Glomerular visceral epithelial cell (primary cell): ENCODE data around the gene PCYOX1L.

ENCODE experiments used
- DNase-seq: peaks from one replicate; pipeline ENCODE4 v3.0.0-alpha.2; 2016; ENCODE audit errors: extremely low spot score

Gene PCYOX1L, protein sequence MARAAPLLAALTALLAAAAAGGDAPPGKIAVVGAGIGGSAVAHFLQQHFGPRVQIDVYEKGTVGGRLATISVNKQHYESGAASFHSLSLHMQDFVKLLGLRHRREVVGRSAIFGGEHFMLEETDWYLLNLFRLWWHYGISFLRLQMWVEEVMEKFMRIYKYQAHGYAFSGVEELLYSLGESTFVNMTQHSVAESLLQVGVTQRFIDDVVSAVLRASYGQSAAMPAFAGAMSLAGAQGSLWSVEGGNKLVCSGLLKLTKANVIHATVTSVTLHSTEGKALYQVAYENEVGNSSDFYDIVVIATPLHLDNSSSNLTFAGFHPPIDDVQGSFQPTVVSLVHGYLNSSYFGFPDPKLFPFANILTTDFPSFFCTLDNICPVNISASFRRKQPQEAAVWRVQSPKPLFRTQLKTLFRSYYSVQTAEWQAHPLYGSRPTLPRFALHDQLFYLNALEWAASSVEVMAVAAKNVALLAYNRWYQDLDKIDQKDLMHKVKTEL

DNA sequence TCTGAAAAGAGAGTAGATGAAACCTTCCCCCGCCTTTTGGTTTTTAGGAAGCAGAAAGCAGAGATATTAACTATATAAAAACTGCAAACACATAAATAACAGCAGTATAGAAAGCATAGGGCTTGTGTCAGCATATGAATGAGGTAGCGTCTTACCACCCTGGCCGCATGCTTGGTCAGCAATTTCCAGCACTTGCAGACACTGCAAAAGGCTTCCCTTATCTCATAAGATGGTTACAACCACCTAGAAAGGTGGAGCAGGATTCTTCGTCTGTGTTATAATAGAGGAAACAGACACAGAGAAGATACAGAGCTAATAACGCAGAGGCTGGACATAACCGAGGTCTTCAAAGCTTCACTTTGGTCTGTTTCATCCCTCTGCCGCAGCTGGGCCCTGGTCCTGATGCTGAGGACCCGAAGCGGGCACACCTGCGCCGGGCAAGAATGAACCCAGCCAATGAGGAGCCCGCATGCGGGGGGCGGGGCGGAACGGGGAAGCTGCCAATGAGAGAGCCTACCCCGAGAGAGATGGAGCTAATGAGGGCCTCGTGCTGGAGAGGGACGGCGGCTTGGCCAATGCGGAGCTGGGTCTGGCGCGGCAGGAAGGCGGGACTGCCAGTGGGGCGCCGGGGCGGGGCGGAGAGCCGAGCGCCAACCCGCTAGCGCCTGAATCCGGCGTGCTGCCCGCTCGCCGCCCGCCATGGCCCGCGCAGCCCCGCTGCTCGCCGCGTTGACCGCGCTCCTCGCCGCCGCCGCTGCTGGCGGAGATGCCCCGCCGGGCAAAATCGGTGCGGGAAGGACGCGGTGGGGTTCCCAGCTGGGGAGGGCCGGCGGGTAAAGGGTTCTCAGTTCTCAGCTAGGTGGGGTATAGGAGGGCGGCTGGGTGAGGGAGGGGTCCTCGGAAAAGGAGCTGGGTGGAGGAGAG is at the start of gene PCYOX1L:
PCYOX1L (plus strand) TSS at position 677 of the 924 bp plus-strand sequence; CDS start at position 700, 23 bp downstream.
- DNase-seq: peak; percentile 97

DNA sequence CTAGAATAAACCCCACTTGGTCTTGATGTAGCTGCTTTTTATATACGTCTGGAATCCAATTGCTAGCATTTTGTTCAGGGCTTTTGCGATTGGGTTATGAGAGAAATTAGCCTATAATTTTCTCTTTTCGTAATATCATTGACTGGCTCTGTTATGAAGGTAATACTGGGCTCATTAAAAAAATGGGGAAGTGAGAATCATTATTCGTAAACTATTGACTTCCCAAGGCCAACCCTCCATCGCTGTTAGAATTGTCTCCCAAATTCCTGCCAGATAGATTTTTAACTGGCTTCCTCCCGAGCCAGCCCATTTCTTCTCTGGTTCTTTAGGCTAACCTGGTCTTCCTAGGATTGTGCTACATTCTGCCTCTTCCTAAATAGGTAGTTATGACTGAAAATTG is 48.5 kb upstream of the PCYOX1L start:
- DNase-seq: no peak

DNA sequence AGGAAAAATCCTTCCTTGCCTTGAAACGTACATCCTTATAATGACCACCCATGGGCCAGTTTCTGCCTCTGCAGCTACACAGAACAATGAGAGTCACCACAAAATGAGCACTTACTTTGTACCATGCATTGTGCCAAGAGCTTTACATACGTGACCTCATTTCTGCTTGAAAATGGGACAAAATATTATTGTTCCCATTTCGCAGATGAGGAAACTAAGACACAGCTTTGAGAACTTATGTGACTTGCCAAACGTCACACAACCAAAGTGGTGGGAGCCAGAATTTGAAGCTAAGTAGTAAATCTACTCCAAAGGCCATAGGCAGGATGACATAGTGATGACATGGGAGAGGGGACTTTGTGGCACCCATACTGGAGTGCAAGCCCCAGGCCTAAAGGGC is 47.4 kb upstream of the PCYOX1L start:
- no peak for DNase-seq

DNA sequence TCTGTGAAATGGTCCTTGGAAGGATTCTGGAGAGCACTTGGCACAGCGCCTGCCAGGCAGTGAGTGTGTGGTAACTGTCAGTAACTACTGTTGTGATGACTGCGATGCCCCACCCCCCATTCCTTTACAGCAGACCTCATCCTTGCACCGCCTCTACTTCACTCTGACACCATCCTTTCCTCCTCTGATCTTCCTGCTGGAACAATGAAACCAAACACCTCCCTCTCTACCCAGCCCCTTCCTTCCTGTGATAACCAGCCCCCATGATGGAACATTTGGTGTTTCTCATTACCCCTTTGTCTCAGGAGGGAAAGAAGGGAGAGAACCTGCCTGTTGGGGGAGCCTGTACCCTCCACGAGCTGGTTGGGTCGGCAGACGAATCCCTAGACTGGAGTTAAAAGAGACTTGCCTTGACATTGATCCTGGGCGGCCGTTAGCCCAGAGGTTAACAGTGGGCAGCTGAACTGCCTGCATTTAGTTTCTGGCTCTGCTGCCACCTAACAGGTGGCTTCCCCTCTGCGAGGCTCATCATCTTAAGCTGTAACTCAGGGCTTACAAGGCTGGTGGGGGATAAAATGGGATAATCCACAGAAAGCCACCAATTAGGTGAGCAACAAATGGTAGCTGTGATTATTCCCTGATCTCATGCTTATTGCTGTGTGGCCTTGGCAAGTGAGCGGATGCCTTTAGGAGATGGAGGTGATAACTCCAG is 46.7 kb upstream of the PCYOX1L start:
- DNase-seq: peak; percentile 45

DNA sequence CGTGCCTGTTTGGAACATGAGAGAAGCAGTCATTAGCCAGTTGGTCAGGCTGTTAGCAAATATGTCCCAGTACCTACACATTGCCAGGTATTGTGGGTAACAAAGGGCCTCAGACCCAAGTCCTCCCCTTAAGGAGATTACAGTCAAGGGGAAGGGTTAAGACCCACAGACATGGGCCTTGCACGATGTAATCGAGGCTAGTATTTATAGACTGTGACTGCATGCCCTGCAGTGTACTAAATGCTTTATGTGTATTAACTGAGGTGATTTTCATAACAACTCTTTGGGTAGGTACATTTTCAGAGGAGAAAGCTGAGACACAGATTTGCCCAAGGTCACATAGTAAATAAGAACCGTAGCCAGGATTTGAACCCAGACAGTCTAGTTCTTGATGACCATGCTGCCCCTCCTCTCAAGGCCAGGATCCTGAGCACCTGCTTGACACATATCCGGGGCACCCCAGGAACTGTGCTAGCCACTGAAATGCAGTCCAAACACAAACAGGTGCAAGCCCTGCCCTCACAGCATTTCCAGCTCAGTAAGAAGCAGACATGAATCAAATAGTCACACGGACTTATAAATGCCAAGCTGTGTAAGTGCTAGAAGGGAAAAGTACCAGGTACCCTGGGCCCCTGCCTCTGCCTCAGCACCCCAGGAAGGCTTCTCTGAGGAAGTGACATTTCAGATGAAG is 44.5 kb upstream of the PCYOX1L start:
- no peak for DNase-seq

DNA sequence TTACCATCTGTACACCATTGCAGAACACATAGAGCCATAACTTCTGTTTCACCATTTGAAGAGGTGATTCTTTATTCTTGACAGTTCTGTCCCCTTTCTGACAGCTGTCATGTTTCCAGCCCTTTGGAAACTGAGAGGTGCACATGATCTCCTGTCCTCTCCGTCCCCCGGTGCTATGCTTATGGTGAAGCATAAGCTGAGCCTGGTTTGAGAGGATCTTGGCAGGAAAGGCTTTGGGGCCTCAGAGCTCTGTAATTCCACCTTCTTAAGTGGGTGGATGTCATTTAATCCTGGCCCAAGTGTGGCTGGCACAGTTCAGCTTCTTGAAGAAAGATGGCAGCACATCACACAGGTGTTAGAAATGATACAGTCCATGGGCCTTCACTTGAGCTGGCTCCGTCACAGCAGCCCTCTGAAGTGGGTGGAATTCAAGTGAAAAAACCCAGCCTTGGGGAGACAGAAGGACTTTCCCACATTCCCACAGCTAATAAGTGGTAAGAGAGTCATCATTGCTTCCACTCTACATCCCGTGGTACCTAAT is 43.2 kb upstream of the PCYOX1L start:
- no peak for DNase-seq

DNA sequence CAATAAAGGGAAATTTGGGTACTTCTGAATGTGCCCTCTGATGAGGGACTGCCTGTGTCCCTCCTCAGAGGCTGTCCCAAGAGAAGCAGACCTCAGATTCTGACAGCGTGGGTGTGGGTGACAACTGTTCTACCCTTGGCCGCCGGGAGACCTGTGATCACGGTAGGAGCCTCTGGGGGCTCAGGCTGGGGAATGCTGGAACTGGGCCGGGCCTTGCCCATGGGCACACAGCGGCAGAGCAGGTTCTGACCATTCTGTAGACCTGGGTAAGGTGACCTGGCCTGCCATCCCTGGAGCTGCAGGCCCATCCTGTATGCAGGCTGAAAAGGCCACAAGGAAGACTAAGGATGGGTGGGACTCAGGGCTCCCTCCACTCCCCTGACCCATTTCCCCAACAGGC is 42.1 kb upstream of the PCYOX1L start:
- no peak for DNase-seq

DNA sequence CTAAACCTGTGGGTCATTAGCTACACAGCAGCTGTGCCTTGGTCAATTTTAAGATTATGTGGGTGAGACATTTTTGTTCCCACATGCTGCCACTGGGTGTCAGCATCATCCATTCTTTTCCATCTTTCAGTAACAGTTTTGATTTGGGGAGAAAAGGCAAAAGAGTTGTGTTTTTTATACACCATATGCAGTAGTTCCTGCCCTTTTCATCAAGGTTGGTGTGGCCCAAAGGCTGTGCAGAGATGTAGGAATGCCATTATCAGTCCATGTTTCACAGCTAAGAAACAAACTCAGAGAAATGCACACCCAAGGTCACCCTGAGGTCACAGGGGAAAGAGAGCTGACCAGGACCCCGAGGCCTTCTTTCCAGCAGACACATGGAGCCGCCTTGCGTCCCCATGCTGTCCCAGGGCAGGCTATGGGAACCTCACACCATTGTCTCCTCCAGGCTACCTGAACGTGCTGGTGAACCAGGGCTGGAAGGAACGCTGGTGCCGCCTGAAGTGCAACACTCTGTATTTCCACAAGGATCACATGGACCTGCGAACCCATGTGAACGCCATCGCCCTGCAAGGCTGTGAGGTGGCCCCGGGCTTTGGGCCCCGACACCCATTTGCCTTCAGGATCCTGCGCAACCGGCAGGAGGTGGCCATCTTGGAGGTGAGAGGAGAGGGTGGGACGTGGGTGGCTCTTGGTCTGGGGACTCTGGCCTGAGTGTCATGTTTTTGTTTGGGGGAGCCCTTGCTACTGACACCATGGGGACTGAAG is 40.4 kb upstream of the PCYOX1L start:
- peak; percentile 52 for DNase-seq

DNA sequence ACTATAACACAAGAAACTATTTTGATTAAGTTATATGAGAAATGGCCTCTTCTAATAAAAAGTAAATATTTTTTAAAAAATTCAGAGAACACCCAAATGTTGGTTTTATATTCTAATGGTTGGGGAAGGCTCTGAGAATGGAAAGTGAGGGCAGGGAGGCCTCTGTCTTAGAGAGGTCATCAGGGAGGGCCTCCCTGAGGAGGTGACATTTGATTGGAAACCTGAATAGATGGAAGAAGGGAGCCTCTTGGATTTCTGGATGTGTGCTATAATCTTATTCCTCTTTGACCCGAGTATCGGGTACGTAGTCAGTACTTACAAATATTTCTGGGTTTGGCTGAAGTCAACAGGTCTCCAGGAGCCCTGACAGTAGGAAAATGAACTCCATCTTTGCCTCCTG is 38.7 kb upstream of the PCYOX1L start:
- no peak for DNase-seq

DNA sequence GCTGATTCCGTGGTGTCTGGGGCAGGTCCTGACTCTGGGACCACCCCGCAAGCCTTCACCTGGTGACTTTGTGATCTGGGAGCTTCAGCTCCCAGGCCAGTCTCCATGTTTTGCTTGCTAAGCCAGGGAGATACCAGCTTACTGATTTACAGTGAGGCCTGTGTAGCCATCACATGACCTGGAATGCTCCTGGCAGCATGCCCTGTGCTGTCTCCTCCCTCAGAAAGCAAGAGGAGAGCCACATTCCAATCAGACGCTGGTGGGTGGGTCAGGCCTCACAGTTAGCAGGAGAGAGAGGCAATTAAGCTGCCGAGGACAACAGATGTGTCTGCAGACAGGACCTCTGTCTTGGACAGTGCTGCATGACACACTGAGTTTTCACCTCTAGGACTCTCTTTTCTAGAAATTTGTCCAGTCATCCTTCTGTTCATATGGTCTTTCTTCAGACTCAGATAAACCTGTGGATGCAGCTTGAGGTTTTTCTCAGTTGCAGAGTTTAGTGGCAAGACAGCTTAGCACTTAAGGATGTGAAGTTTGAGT is 37.0 kb upstream of the PCYOX1L start:
- DNase-seq: peak; percentile 98

DNA sequence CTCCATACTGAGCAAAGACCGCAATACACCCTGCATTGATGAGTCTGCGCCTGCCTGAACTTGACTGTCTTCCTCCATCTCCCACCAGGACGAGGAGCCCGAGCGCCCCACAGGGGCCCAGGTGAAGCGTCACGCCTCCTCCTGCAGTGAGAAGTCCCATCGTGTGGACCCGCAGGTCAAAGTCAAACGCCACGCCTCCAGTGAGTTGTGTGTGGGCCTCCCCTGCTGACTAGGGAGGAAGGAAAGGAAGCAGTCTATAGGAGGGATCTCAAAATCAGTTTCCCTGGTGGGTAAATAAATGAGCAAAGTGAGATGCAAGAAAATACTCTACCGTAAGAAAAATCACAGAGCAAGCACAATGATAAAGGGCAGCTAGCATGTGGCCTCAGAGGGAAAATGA is 35.3 kb upstream of the PCYOX1L start:
- DNase-seq: no peak

DNA sequence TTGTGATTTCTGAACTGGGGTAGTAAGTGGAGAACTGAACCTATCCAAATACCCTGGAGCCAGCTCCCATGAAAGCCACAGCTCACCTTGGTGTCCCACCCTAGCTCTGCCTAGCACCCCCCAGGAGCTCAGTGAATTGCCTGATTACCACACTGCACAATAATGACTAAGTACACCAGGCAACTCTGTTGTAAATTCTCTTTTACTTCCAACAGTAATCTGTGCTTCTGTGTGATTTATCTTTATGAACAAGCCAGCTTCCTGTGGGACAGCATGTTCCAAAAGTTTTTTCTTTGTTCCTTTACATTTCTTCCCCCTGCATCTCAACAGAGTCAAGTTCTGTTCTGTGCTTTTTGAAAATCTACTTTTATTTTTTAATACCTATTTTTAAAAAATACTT is 34.6 kb upstream of the PCYOX1L start:
- no peak for DNase-seq

DNA sequence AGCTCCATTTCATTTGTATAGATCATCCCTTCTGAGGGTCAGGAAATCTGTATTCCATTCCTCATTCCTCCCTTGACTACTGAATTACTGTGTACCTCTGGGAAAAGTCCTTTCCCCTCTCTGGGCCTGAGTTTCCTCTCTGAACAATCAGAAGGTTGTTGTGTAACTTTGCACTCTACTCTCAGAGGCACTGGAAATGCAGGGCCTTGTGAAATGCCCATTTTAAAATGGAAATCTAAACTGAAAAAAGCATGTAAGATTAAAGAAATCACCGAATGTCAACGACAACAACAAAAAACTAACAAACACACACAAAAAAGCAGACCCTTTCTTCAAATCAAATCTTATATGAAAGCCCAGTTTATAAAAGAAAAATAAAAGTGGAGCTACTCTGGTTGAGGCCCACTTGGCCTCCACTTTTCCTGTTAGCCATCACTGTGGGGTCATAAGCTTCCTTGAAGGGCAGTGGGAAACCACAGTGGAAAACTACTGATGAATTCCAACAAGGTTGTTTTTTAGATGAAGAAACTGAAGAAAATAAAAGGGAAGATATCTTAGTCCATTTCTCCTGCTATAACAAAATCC is 34.1 kb upstream of the PCYOX1L start:
- no peak for DNase-seq

DNA sequence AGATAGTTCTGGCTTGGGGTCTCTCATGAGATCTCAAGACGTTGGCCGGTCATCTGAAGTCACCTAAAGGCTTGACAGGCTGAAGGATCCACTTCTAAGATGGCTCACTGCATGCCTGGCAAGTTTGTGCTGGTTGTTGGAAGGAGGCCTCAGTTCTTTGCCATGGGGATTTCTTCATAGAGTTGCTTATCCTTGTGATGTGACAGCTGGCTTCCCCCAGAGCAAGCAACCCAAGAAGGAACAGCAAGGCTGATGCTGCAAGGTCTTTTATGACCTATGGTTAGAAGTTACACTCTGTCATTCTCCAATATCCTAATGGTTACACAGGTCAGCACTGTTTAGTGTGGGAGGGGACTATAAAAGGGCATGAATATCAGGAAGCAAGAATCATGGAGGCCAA is 33.2 kb upstream of the PCYOX1L start:
- DNase-seq: no peak

DNA sequence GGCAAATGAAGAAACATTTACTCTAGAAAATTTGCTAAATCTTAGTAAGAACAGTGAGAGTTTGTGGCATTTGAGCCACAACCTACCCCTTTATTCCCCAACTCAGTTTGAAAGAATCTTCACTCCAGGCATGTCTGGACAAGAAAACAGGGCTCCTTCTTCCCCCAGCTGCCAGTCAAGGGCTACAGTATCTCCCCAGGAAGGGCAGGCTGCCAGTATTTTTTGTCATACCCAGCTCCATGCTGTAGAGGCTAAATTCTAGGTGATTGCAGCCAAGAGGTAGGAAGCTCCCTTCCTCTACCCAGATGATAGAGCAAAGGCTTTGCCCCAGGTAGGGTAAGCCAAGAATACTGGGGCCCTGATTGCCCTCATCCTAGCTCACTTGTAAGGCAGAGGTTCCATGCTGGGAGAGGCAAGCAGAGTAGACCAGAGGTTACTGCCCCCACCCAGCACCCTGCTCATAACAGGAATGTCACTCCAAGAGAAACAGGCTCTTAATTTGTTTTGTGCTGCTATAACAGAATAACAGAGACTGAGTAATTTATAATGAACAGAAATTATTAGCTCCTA is 32.6 kb upstream of the PCYOX1L start:
- DNase-seq: no peak

DNA sequence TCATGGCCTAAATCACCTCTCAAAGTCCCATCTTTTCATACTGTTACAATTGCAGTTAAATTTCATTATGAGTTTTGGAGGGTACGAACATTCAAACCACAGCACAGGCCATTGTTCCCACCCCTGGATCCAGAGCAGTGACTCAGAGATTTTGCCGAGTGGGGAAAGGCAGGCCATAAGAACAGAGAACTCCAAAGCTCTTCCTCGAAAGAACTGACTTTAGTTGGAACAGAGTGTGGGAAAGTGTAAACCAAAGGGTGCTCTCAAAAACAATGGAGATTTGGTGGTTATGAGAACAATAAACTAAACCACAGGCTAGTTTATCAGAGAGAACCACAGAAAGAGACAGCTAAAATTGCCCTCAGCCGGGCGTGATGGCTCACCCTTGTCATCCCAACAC is 32.0 kb upstream of the PCYOX1L start:
- no peak for DNase-seq

DNA sequence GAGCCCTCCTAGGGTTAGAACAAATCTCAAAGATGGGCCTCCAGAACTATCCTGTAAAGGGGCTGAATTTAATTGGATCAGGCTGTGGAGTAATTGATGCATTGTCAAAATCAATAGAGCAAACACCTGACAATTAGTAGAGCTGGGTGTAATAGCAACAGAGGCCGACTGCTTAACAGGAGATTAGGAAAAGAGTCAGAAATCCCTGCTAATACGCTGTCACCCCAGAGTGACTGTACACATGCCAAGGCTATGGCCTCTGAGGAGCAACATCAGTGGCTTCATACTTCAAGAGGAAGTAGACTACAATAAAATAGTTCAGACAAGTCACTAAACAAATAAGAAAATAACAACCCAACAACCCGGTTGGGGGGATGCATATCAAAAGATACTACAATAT is 31.2 kb upstream of the PCYOX1L start:
- no peak for DNase-seq

DNA sequence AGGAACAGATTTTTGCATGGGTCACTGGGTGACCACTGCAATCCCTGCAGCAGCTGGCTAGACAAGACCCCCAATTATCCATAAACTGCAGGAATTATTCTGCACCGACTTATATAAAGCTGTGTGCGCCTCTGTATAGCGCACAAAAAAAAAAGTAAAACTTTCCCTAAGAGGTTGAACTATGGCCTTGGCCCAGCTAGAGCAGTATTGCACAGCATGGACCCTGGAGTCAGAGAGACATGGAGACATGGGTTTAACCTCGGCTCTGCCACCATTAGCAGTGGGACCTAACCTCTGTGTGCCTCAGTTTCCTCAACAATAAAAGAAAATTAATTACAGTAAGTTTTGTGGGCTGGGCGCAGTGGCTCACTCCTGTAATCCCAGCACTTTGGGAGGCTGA is 29.7 kb upstream of the PCYOX1L start:
- DNase-seq: no peak

DNA sequence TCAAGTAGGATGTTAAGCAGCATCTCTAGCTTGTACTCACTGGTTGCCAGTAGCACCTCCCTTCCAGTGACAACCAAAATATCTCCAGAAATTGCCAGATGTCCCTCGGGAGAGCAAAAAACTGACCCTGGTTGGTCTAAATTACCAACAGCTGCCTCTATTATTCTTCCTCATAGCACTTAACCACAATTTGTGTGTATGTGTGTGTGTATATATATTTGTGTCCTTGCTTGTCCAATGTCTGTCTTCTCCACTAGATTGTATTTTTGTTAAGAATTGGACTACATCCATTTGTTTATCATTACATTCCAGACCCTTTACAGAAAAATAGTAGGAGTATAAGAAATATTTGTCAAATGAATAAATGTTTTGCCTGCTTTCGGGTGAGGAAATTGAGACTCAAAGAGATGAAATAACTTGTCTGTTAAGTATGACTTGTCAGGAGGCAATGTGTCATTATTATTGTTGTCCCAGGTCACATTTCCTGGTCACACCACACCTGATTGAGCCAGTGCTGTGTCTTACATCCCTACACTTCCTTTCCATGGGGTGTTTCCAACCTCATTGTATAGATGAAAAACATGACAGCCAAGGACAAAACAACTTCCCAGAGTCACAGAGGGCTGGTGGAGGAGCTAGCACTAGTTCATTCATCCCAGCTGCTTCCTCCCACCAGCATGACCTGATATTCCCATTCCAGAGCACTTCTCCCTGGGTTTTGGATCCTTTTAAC is 24.0 kb upstream of the PCYOX1L start:
- no peak for DNase-seq
